DLD1 (cell line): ENCODE data around the gene BIRC5.
"Not testable (repeated sequence)": the region's sequence is repeated elsewhere in the genome, so short reads cannot be mapped to it uniquely, and the experiment has no call there.

ENCODE experiments used
- in situ Hi-C: cut with HindIII; loops from 2 replicates; pipeline ENCODE4 v1.10.0; 2017; ENCODE audit warnings: low sequenced_read_pairs

The BIRC5 gene

GRCh38 chr17:78238823-78239488 lies 24.9 kb downstream of the BIRC5 start:
- in situ Hi-C loops = no loop called here

GRCh38 chr17:78239489-78239931 lies 25.5 kb downstream of the BIRC5 start:
- in situ Hi-C loops = no loop called here

GRCh38 chr17:78240012-78240655 lies 26.1 kb downstream of the BIRC5 start:
- in situ Hi-C loops = no loop called here

- in situ Hi-C loops = no loop called here
These were observed 26.8 kb downstream of the BIRC5 start for GRCh38 chr17:78240839-78241238.

- in situ Hi-C loops = no loop called here
These were observed 27.4 kb downstream of the BIRC5 start for GRCh38 chr17:78241277-78242023.

GRCh38 chr17:78242024-78242742 lies 28.1 kb downstream of the BIRC5 start:
- in situ Hi-C loops = no loop called here

- in situ Hi-C loops = no loop called here
These were observed 33.3 kb downstream of the BIRC5 start for GRCh38 chr17:78247304-78247703.

- in situ Hi-C loops = no loop called here
These were observed 34.2 kb downstream of the BIRC5 start for GRCh38 chr17:78248051-78248914.

- in situ Hi-C loops = no loop called here
These were observed 35.2 kb downstream of the BIRC5 start for GRCh38 chr17:78249074-78249817.

GRCh38 chr17:78249818-78250806 lies 36.1 kb downstream of the BIRC5 start:
- in situ Hi-C loops = no loop called here

- in situ Hi-C loops = no loop called here
These were observed 37.1 kb downstream of the BIRC5 start for GRCh38 chr17:78250891-78251772.

GRCh38 chr17:78251773-78252103 lies 37.7 kb downstream of the BIRC5 start:
- in situ Hi-C loops = no loop called here

- in situ Hi-C loops = no loop called here
These were observed 38.1 kb downstream of the BIRC5 start for GRCh38 chr17:78252111-78252634.

GRCh38 chr17:78252701-78253635 lies 38.9 kb downstream of the BIRC5 start:
- in situ Hi-C loops = no loop called here

- in situ Hi-C loops = not testable (repeated sequence)
These were observed 39.5 kb downstream of the BIRC5 start for GRCh38 chr17:78253636-78253945.

- in situ Hi-C loops = no loop called here
These were observed 40.1 kb downstream of the BIRC5 start for GRCh38 chr17:78253946-78254672.
